Measurements from ENCODE around the gene ATXN1. TPM values are rescaled to one million over a fixed set of nuclear protein-coding genes. Genes with fewer than 3 reads are reported as not detected.

ATXN1 gene
- total RNA-seq, 1 experiment from 2014 or later = 5.6 TPM

- Histone ChIP-seq H3K27me3 (ENCODE audit: insufficient read depth, low read length) (no peaks in the 10 kb centered on the region), H3K23ac (ENCODE audit: insufficient read length, low read depth, low read length) (no peak overlapping the region), H4K20me1 (ENCODE audit: control insufficient read depth, insufficient read depth, insufficient read length) (no peaks in the 10 kb centered on the region), H2AFZ (ENCODE audit: low read length) (no peak overlapping the region), H3K56ac (ENCODE audit: insufficient read length, low read depth, low read length) (no peak overlapping the region), H3K9me3 (ENCODE audit: control insufficient read depth, low read depth, low read length) (no peaks in the 10 kb centered on the region), H3K4me2 (ENCODE audit: insufficient read depth, insufficient read length, low read length) (no peak overlapping the region), H2BK20ac (ENCODE audit: low read depth, low read length, poor library complexity, severe bottlenecking) (no peak overlapping the region), H3K4me1 (ENCODE audit: insufficient read depth, low read length) (no peaks in the 10 kb centered on the region), H3T11ph (ENCODE audit: low read length) (no peak overlapping the region), H4K5ac (ENCODE audit: insufficient read length, low read depth, low read length) (no peak overlapping the region), H2BK5ac (ENCODE audit: insufficient read length, low read length) (no peak overlapping the region), H3K9ac (ENCODE audit: extremely low read depth, insufficient read length, low read length) (no peak overlapping the region), H4K8ac (replicated peaks; ENCODE audit: insufficient read length, low read depth, low read length) (no peak overlapping the region), H2BK120ac (ENCODE audit: low read depth, low read length, poor library complexity, severe bottlenecking) (no peak overlapping the region), H3K14ac (ENCODE audit: insufficient read depth, low read length) (no peak overlapping the region), H3K23me2 (ENCODE audit: insufficient read length, low read depth, low read length, poor library complexity, severe bottlenecking) (no peaks in the 10 kb centered on the region), H3K4ac (ENCODE audit: low read depth, low read length) (no peak overlapping the region), H3K27ac (ENCODE audit: insufficient read length, low read depth, low read length) (no peak overlapping the region), H3K79me2 (ENCODE audit: insufficient read depth, low read length) (no peaks in the 10 kb centered on the region), H3K79me1 (ENCODE audit: insufficient read depth, low read depth, low read length, poor library complexity, severe bottlenecking) (no peaks in the 10 kb centered on the region), H2BK15ac (ENCODE audit: low read depth, low read length) (no peak overlapping the region), H2BK12ac (ENCODE audit: insufficient read length, low read depth, low read length) (no peak overlapping the region), H2AK5ac (ENCODE audit: insufficient read length, low read length) (no peak overlapping the region), H3K18ac (ENCODE audit: insufficient read length, low read depth, low read length) (no peak overlapping the region), H4K91ac (ENCODE audit: insufficient read length, low read depth, low read length) (no peak overlapping the region)
- Mint-ChIP-seq H3K27me3 (ENCODE audit: low read depth) (no peaks in the 10 kb centered on the region), H3K9me3 (no peaks in the 10 kb centered on the region; a peak in 1 of 5 replicates), H3K36me3 (ENCODE audit: insufficient read depth in 1 of 3, low read depth in 3 of 3) (no peaks in the 10 kb centered on the region; a peak in 1 of 7 replicates), H3K4me3 (no peak overlapping the region), H3K4me1 (peaks cover 6 to 15% of the 10 kb centered on the region in 2 experiments), H3K27ac (peak overlapping the region in 1 of 3 experiments; percentile 28; a peak in 1 of 7 replicates)
- no peak for DNase-seq
- no peak for TF ChIP-seq CTCF (conservative IDR thresholded peaks at IDR 0.05)
- WGBS (ENCODE audit: extremely low coverage, insufficient read length, low lambda C conversion rate) = no CpG with 5 or more reads among the region's 9 CpGs
Observed at GRCh38 chr6:16278750-16279149, 482.5 kb downstream of the ATXN1 start.
